ENCODE measurements around the gene CLEC18A. TPM values are rescaled to one million over a fixed set of nuclear protein-coding genes. Genes with fewer than 3 reads are reported as not detected.
A peak's percentile ranks its signal among the peaks of the same experiment; 100 is the strongest.

Gene CLEC18A
- total RNA-seq, 2 experiments from 2014 or later, result 0.99 to 1.0 TPM

Small RNA genes lying within 50 kb of the gene (microRNA-seq; reads per million reads assigned to microRNA genes)
- gene MIR140 (ENCODE audit: borderline microRNAs expressed, borderline replicate concordance), result 6,691 reads per million, percentile 96 among the genes with 10 or more reads in this experiment

Other genes starting within 250 kb of the CLEC18A start
- 10 to 100 TPM; 20.4 to 22.4 TPM for gene NQO1, start 224.8 kb upstream of the CLEC18A start, total RNA-seq
- 10 to 100 TPM; 60.5 to 62.5 TPM for gene NOB1, start 196.4 kb upstream of the CLEC18A start, total RNA-seq
- 10 to 100 TPM; 68.8 to 76.3 TPM for gene WWP2, start 189.0 kb upstream of the CLEC18A start, total RNA-seq
- 10 to 100 TPM; 34.3 to 36.2 TPM for gene PDPR, start 163.0 kb downstream of the CLEC18A start, total RNA-seq
- under 1 TPM; 0.40 to 0.64 TPM for gene CLEC18C, start 222.5 kb downstream of the CLEC18A start, total RNA-seq

Measured in activated CD4-positive, alpha-beta T cell treated with anti-CD3 and anti-CD28 coated beads, Interleukin-2, amount 10 ng/mL, durations not matched to agents 7 days and 5 days (primary cell).